ENCODE measurements around the gene SCAPER. TPM values are rescaled to one million over a fixed set of nuclear protein-coding genes. Genes with fewer than 3 reads are reported as not detected.

Gene SCAPER
- total RNA-seq: 59.5 and 61.6 TPM in 2 replicates
- 24.1 TPM for total RNA-seq (2013)
- polyA plus RNA-seq: 7.1 and 8.3 TPM in 2 replicates
- 10.9 and 16.6 TPM in 2 replicates for polyA minus RNA-seq

GRCh38 chr15:76905013-76905839 is at the start of gene SCAPER:
SCAPER (minus strand) TSS chr15:76905340; CDS start chr15:76883817, 21,523 bp downstream.
- DNase-seq: peak; percentile 94
- Histone ChIP-seq H3K4me2 (replicated peaks; ENCODE audit: low read depth, low read length, poor library complexity, severe bottlenecking) (peak within 1 kb of the TSS; percentile 93), H2AFZ (ENCODE audit: insufficient read depth, low read depth, low read length, poor library complexity, severe bottlenecking) (peak within 1 kb of the TSS; percentile 91), H3K9me3 (ENCODE audit: control extremely low read depth in 1 of 3, control insufficient read depth in 2 of 3, insufficient read depth in 1 of 3, low read length in 2 of 3) (no peaks in the 10 kb centered on the region), H3K36me3 (replicated peaks in 1 of 2; ENCODE audit: control extremely low read depth in 1 of 2, control insufficient read depth in 1 of 2, extremely low read depth in 1 of 2, insufficient read depth in 2 of 2, low read length in 1 of 2) (no peaks in the 10 kb centered on the region), H3K27ac (ENCODE audit: low read length in 2 of 2) (peak within 1 kb of the TSS; percentile 82 to 92), H3K4me3 (ENCODE audit: control extremely low read depth in 1 of 5, extremely low read depth in 1 of 5, insufficient read depth in 1 of 5, low read depth in 2 of 5, low read length in 4 of 5) (peak within 1 kb of the TSS; percentile 76 to 93 (median 80)), H3K79me2 (ENCODE audit: control insufficient read depth, insufficient read depth, low read length) (peaks cover 28% of the 10 kb centered on the region), H3K4me1 (ENCODE audit: control insufficient read depth in 2 of 2, insufficient read depth in 2 of 2, low read length in 2 of 2) (peaks cover 32 to 36% of the 10 kb centered on the region in 2 donors), H3K9ac (ENCODE audit: low read length) (peak within 1 kb of the TSS; percentile 89), H3K27me3 (replicated peaks in 1 of 4; ENCODE audit: control extremely low read depth in 1 of 4, control insufficient read depth in 3 of 4, insufficient read depth in 4 of 4, low read length in 3 of 4) (no peaks in the 10 kb centered on the region), H4K20me1 (ENCODE audit: control insufficient read depth, insufficient read depth, low read length, poor library complexity, severe bottlenecking) (no peaks in the 10 kb centered on the region)
- Mint-ChIP-seq H3K4me3 (peak within 1 kb of the TSS; percentile 91), H3K27ac (peak within 1 kb of the TSS; percentile 89), H3K27me3 (no peaks in the 10 kb centered on the region), H3K9me3 (ENCODE audit: insufficient read depth) (peaks cover 2% of the 10 kb centered on the region), H3K4me1 (peaks cover 52% of the 10 kb centered on the region)
- intact Hi-C loops (cut with micrococcal nuclease): loop anchor here (1.0 to 10.0 kb wide), 3 partner anchors 26 to 515 kb away; partner anchors contain the start of genes HMG20A, PEAK1, PSTPIP1 and RCN2
- peak; percentile 88 for ATAC-seq (ENCODE audit: low read depth)
- WGBS (ENCODE audit: insufficient coverage): 2% methylated on average over 56 of the region's 78 CpGs
- no peak for TF ChIP-seq EZH2 (IDR thresholded peaks at IDR 0.05; ENCODE audit: borderline replicate concordance, insufficient read depth, low read depth, low read length, poor library complexity, severe bottlenecking)
- TF ChIP-seq, protein P1, sequence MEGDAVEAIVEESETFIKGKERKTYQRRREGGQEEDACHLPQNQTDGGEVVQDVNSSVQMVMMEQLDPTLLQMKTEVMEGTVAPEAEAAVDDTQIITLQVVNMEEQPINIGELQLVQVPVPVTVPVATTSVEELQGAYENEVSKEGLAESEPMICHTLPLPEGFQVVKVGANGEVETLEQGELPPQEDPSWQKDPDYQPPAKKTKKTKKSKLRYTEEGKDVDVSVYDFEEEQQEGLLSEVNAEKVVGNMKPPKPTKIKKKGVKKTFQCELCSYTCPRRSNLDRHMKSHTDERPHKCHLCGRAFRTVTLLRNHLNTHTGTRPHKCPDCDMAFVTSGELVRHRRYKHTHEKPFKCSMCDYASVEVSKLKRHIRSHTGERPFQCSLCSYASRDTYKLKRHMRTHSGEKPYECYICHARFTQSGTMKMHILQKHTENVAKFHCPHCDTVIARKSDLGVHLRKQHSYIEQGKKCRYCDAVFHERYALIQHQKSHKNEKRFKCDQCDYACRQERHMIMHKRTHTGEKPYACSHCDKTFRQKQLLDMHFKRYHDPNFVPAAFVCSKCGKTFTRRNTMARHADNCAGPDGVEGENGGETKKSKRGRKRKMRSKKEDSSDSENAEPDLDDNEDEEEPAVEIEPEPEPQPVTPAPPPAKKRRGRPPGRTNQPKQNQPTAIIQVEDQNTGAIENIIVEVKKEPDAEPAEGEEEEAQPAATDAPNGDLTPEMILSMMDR (IDR thresholded peaks at IDR 0.05): no peak
- ChIA-PET CTCF (interaction anchor here (0.6 to 4.4 kb wide), 7 partner anchors 11 to 638 kb away, joined by 3 to 33 read pairs (median 4); partner anchors contain the start of gene RCN2), POLR2A (interaction anchor here (1.3 kb wide), 1 partner anchor 26 kb away, joined by 4 read pairs; the partner anchor contains the start of gene RCN2)

DNA sequence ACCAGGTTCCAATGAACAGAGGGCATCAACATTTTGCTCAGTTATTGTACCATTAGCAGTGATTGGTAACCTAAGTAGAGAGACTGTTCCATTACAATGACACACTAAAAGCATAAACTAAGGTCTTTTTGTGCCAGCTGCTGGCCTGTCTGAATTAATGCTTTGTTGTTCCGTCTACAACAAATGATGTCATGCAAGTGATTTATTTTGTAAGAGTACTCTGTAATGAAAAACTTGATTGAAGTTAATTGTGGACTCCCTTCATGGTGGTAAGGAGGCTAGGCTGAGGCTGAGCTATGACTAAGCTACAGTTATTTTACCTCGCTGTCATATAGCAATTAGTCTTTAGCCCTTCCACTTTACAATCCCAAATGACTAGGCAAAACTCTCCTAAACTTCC is 49.6 kb upstream of the SCAPER start:
- Histone ChIP-seq H3K9ac (ENCODE audit: low read length) (no peak overlapping the region), H3K27ac (ENCODE audit: low read length in 2 of 2) (no peak overlapping the region), H2AFZ (ENCODE audit: insufficient read depth, low read depth, low read length, poor library complexity, severe bottlenecking) (no peak overlapping the region), H3K4me3 (ENCODE audit: control extremely low read depth in 1 of 5, extremely low read depth in 1 of 5, insufficient read depth in 1 of 5, low read depth in 2 of 5, low read length in 4 of 5) (no peak overlapping the region), H3K4me2 (replicated peaks; ENCODE audit: low read depth, low read length, poor library complexity, severe bottlenecking) (no peak overlapping the region), H3K79me2 (ENCODE audit: control insufficient read depth, insufficient read depth, low read length) (no peaks in the 10 kb centered on the region), H3K4me1 (ENCODE audit: control insufficient read depth in 2 of 2, insufficient read depth in 2 of 2, low read length in 2 of 2) (no peaks in the 10 kb centered on the region), H3K9me3 (ENCODE audit: control extremely low read depth in 1 of 3, control insufficient read depth in 2 of 3, insufficient read depth in 1 of 3, low read length in 2 of 3) (no peaks in the 10 kb centered on the region), H3K27me3 (replicated peaks in 1 of 4; ENCODE audit: control extremely low read depth in 1 of 4, control insufficient read depth in 3 of 4, insufficient read depth in 4 of 4, low read length in 3 of 4) (no peaks in the 10 kb centered on the region), H3K36me3 (replicated peaks in 1 of 2; ENCODE audit: control extremely low read depth in 1 of 2, control insufficient read depth in 1 of 2, extremely low read depth in 1 of 2, insufficient read depth in 2 of 2, low read length in 1 of 2) (peaks cover 0 to 7% of the 10 kb centered on the region in 2 experiments), H4K20me1 (ENCODE audit: control insufficient read depth, insufficient read depth, low read length, poor library complexity, severe bottlenecking) (no peaks in the 10 kb centered on the region)
- Mint-ChIP-seq H3K27ac (no peak overlapping the region), H3K9me3 (ENCODE audit: insufficient read depth) (no peaks in the 10 kb centered on the region), H3K4me1 (no peaks in the 10 kb centered on the region), H3K27me3 (no peaks in the 10 kb centered on the region), H3K4me3 (no peak overlapping the region)
- ChIA-PET CTCF (interaction anchor here (0.9 to 1.0 kb wide), 2 partner anchors 77 to 228 kb away, joined by 3 read pairs; no protein-coding TSS in a partner anchor), POLR2A (no interaction called here)
- no peak for TF ChIP-seq EZH2 (IDR thresholded peaks at IDR 0.05; ENCODE audit: borderline replicate concordance, insufficient read depth, low read depth, low read length, poor library complexity, severe bottlenecking)
- TF ChIP-seq, protein P1 (IDR thresholded peaks at IDR 0.05): no peak
- DNase-seq (no peak), ATAC-seq (ENCODE audit: low read depth) (no peak)
- no CpG with 5 or more reads among the region's 2 CpGs for WGBS (ENCODE audit: insufficient coverage)
- intact Hi-C loops (cut with micrococcal nuclease): no loop called here
